Measurements from ENCODE around the gene LENG8. TPM values are rescaled to one million over a fixed set of nuclear protein-coding genes. Genes with fewer than 3 reads are reported as not detected.
A peak's percentile ranks its signal among the peaks of the same experiment; 100 is the strongest.

The LENG8 gene
- total RNA-seq, 2 experiments from 2014 or later: 610 to 639 TPM

DNA sequence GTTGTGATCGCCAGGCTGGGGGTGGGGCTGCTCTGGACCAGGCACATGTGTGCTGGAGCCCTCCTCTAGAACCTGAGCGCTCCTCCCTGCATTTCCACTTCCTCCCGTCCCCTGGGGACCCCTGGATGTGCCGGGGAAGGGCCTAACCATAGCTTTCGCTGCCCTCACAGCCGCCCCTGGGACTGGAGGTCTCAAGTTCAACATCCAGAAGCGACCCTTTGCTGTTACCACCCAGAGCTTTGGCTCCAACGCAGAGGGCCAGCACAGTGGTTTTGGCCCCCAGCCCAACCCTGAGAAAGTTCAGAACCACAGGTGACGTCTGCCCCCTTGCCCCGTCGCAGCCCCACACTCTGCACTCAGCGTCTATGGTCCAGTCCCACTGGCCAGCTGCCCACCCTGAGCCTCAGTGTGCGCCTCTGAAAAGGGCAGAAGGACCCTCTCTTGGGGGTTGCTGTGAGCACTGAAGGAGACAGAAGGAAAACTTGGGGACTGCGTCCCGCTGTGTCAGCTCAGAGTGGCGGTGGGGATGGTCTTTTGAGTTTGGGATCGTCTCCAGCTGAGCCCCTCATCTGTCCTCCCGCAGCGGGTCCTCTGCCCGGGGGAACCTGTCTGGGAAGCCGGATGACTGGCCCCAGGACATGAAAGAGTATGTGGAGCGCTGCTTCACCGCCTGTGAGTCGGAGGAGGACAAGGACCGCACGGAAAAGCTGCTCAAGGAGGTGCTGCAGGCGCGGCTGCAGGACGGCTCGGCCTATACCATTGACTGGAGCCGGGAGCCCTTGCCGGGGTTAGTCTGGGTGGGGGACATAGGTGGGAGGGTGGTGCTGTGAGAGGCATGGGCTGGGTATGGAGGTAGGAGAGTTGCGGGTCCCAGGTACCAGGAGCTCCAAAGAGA is 6.0 kb downstream of the LENG8 start:
- POLR2A ChIA-PET: interaction anchor here (1.8 kb wide), 1 partner anchor 7 kb away, joined by 5 read pairs; no protein-coding TSS in a partner anchor
- H3K36me3 Mint-ChIP-seq (ENCODE audit: low read depth): peaks cover 99% of the 10 kb centered on the region
- no peak overlapping the region for H3K27ac ChIP-seq (ENCODE audit: low read depth in 1 of 2, low read length in 2 of 2)
- peak in 1 of 14 experiments; percentile 31 for DNase-seq
- peaks cover 98% of the 10 kb centered on the region for H3K36me3 ChIP-seq (ENCODE audit: insufficient read depth, low read length)
- TF ChIP-seq, protein P1, sequence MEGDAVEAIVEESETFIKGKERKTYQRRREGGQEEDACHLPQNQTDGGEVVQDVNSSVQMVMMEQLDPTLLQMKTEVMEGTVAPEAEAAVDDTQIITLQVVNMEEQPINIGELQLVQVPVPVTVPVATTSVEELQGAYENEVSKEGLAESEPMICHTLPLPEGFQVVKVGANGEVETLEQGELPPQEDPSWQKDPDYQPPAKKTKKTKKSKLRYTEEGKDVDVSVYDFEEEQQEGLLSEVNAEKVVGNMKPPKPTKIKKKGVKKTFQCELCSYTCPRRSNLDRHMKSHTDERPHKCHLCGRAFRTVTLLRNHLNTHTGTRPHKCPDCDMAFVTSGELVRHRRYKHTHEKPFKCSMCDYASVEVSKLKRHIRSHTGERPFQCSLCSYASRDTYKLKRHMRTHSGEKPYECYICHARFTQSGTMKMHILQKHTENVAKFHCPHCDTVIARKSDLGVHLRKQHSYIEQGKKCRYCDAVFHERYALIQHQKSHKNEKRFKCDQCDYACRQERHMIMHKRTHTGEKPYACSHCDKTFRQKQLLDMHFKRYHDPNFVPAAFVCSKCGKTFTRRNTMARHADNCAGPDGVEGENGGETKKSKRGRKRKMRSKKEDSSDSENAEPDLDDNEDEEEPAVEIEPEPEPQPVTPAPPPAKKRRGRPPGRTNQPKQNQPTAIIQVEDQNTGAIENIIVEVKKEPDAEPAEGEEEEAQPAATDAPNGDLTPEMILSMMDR (IDR thresholded peaks at IDR 0.05): no peak
- no peaks in the 10 kb centered on the region for H3K27me3 Mint-ChIP-seq
- H3K4me1 ChIP-seq (ENCODE audit: insufficient read depth, low read length): peaks cover 42% of the 10 kb centered on the region
- no peaks in the 10 kb centered on the region for H3K9me3 ChIP-seq (ENCODE audit: control insufficient read depth in 1 of 2, insufficient read depth in 1 of 2, low read length in 2 of 2)
- CTCF ChIA-PET: no interaction called here
- peaks cover 45% of the 10 kb centered on the region for H3K4me1 Mint-ChIP-seq (ENCODE audit: low read depth)
- no peaks in the 10 kb centered on the region for H3K9me3 Mint-ChIP-seq
- peak overlapping the region; percentile 15 for H3K4me3 Mint-ChIP-seq
- H3K27ac Mint-ChIP-seq: peak overlapping the region; percentile 27
- no peaks in the 10 kb centered on the region for H3K27me3 ChIP-seq (ENCODE audit: control insufficient read depth in 1 of 2, insufficient read depth in 2 of 2, low read length in 2 of 2)
- no peak overlapping the region for H3K4me3 ChIP-seq (ENCODE audit: low read length)
- no peak for ATAC-seq (ENCODE audit: poor library complexity)
- intact Hi-C loops (cut with DNase I, micrococcal nuclease): loop anchor here in 1 of 2 experiments (5.0 kb wide), 1 partner anchor 637 kb away; no protein-coding TSS in a partner anchor

DNA sequence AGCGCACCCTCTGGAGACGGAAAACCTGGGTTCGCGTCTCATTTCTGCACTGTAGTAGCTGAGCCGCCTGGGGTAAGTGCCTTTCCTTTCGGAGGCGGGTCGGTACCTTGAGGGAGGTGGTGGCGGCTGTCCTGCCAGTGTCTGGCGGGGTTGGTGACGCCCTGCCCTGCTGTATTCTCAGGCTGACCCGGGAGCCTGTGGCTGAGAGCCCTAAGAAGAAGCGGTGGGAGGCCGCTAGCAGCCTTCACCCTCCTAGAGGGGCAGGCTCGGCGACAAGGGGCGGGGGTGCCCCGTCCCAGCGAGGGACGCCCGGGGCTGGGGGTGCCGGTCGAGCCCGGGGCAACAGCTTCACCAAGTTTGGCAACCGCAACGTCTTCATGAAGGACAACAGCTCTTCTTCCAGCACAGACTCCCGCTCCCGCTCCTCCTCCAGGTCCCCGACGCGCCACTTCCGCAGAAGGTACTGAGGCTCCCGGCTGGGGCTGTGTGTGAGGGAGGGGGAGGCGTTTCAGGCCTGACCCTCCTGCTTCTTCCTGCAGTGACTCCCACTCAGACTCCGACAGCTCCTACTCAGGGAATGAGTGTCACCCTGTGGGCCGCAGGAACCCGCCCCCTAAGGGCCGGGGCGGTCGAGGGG is 6.9 kb downstream of the LENG8 start:
- Mint-ChIP-seq H3K4me1 (ENCODE audit: low read depth) (peaks cover 36% of the 10 kb centered on the region), H3K27me3 (no peaks in the 10 kb centered on the region), H3K27ac (peak overlapping the region; percentile 27), H3K9me3 (no peaks in the 10 kb centered on the region), H3K4me3 (peak overlapping the region; percentile 20), H3K36me3 (ENCODE audit: low read depth) (peaks cover 95% of the 10 kb centered on the region)
- peaks cover 98% of the 10 kb centered on the region for H3K36me3 ChIP-seq (ENCODE audit: insufficient read depth, low read length)
- no peaks in the 10 kb centered on the region for H3K9me3 ChIP-seq (ENCODE audit: control insufficient read depth in 1 of 2, insufficient read depth in 1 of 2, low read length in 2 of 2)
- H3K4me1 ChIP-seq (ENCODE audit: insufficient read depth, low read length): peaks cover 38% of the 10 kb centered on the region
- TF ChIP-seq, protein P1 (IDR thresholded peaks at IDR 0.05): no peak
- CTCF ChIA-PET: no interaction called here
- no peaks in the 10 kb centered on the region for H3K27me3 ChIP-seq (ENCODE audit: control insufficient read depth in 1 of 2, insufficient read depth in 2 of 2, low read length in 2 of 2)
- no peak for ATAC-seq (ENCODE audit: poor library complexity)
- POLR2A ChIA-PET: no interaction called here
- no peak overlapping the region for H3K4me3 ChIP-seq (ENCODE audit: low read length)
- H3K27ac ChIP-seq (ENCODE audit: low read depth in 1 of 2, low read length in 2 of 2): no peak overlapping the region
- intact Hi-C loops (cut with DNase I, micrococcal nuclease): loop anchor here in 1 of 2 experiments (5.0 kb wide), 1 partner anchor 636 kb away; no protein-coding TSS in a partner anchor
- peak in 1 of 14 experiments; percentile 31 for DNase-seq

DNA sequence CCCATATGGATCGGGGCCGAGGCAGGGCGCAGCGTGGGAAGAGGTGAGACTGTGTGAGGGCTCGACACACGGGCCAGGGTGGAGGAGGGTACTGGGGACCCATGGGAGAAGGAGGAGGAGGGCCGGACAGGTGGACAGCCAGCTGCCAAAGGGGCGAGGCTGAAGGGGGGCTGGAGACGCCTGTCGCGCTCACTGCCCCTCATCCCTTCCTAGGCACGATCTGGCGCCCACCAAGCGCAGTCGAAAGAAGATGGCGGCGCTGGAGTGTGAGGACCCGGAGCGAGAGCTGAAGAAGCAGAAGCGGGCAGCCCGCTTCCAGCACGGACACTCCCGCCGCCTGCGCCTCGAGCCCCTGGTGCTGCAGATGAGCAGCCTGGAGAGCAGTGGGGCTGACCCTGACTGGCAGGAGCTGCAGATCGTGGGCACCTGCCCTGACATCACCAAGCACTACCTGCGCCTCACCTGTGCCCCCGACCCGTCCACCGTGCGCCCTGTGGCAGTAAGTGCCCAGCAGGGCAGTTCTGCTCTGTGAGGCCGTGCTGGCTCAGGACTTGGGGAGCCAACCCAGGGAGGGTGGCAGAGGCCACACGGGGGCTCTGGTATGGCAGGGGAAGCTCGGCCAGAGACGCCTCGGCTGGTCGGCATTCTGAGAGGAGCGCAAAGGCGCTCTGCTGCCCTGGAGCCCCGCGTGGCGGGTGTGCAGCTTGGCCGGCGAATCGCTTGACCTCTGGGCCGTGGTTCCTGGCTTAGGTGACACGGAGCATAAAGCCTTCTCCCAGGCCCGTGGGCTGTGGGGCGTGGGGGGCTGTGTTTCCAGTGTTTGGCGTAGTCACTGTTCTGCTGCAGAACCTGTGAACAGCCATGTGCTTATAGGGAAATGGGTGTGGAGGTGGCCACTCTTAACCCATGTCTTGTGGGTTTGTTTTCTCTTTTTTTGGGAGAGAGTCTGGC is 7.7 kb downstream of the LENG8 start:
- H3K27me3 ChIP-seq (ENCODE audit: control insufficient read depth in 1 of 2, insufficient read depth in 2 of 2, low read length in 2 of 2): no peaks in the 10 kb centered on the region
- no peak overlapping the region for H3K27ac ChIP-seq (ENCODE audit: low read depth in 1 of 2, low read length in 2 of 2)
- H3K36me3 ChIP-seq (ENCODE audit: insufficient read depth, low read length): peaks cover 98% of the 10 kb centered on the region
- CTCF ChIA-PET: no interaction called here
- POLR2A ChIA-PET: interaction anchor here (0.9 kb wide), 1 partner anchor 13 kb away, joined by 4 read pairs; no protein-coding TSS in a partner anchor
- intact Hi-C loops (cut with DNase I, micrococcal nuclease): loop anchor here in 1 of 2 experiments (5.0 kb wide), 1 partner anchor 636 kb away; no protein-coding TSS in a partner anchor
- no peak for ATAC-seq (ENCODE audit: poor library complexity)
- Mint-ChIP-seq H3K9me3 (no peaks in the 10 kb centered on the region), H3K4me3 (peak overlapping the region; percentile 38), H3K36me3 (ENCODE audit: low read depth) (peaks cover 95% of the 10 kb centered on the region), H3K4me1 (ENCODE audit: low read depth) (peaks cover 33% of the 10 kb centered on the region), H3K27ac (no peak overlapping the region), H3K27me3 (no peaks in the 10 kb centered on the region)
- peaks cover 31% of the 10 kb centered on the region for H3K4me1 ChIP-seq (ENCODE audit: insufficient read depth, low read length)
- DNase-seq: peak in 1 of 14 experiments; percentile 30
- H3K9me3 ChIP-seq (ENCODE audit: control insufficient read depth in 1 of 2, insufficient read depth in 1 of 2, low read length in 2 of 2): no peaks in the 10 kb centered on the region
- TF ChIP-seq, protein P1 (IDR thresholded peaks at IDR 0.05): no peak
- no peak overlapping the region for H3K4me3 ChIP-seq (ENCODE audit: low read length)

Data from CD4-positive, alpha-beta T cell (primary cell).